Activated CD8-positive, alpha-beta T cell treated with anti-CD3 and anti-CD28 coated beads for 36 hours (primary cell): ENCODE measurements around the gene TBL3. TPM values are rescaled to one million over a fixed set of nuclear protein-coding genes. Genes with fewer than 3 reads are reported as not detected.
"Not testable (repeated sequence)": the region's sequence is repeated elsewhere in the genome, so short reads cannot be mapped to it uniquely, and the experiment has no call there.

ENCODE experiments used
- ATAC-seq: fragments of 200-7000 bp; cut with Tn5 transposase; one replicate; pipeline ENCODE4 v1.10.0; 2021; ENCODE audit warnings: mild to moderate bottlenecking, moderate library complexity
- CTCF ChIA-PET: fragments of 350-600 bp; sonication (Branson Sonifier 250); formaldehyde crosslinking; loops from one replicate; lab custom pipeline; 2021; ENCODE audit warnings: antibody characterized with exemption; lab: Charles Lee
- POLR2A ChIA-PET: fragments of 350-600 bp; sonication (Branson Sonifier 250); formaldehyde crosslinking; loops from one replicate; lab custom pipeline; 2021; ENCODE audit warnings: antibody characterized with exemption; lab: Charles Lee
- DNase-seq: peaks from one replicate; pipeline ENCODE4 v3.0.0-alpha.2; 2020
- H3K27ac Mint-ChIP-seq: one replicate; pipeline ENCODE4 v1.8.0; 2021; ENCODE audit warnings: mild to moderate bottlenecking, mixed read lengths
- H3K27me3 Mint-ChIP-seq: one replicate; pipeline ENCODE4 v1.8.0; 2021; ENCODE audit warnings: mixed read lengths
- H3K36me3 Mint-ChIP-seq: one replicate; pipeline ENCODE4 v1.8.0; 2021; ENCODE audit warnings: low read depth, mixed read lengths
- H3K4me1 Mint-ChIP-seq: one replicate; pipeline ENCODE4 v1.8.0; 2021; ENCODE audit warnings: low read depth, mixed read lengths
- H3K4me3 Mint-ChIP-seq: one replicate; pipeline ENCODE4 v1.8.0; 2021; ENCODE audit warnings: mild to moderate bottlenecking, moderate library complexity, mixed read lengths
- H3K9me3 Mint-ChIP-seq: one replicate; pipeline ENCODE4 v1.8.0; 2021; ENCODE audit warnings: mixed read lengths
- intact Hi-C: fragments of 100-400 bp; cut with micrococcal nuclease; formaldehyde crosslinking; loops from one replicate; pipeline ENCODE4 v1.10.0; 2022
- total RNA-seq, 2 experiments: library from RNA; stranded (reverse); gene quantifications; one replicate each; pipeline ENCODE4 v1.2.3, GENCODE V29; 2021
- TF ChIP-seq, protein P1 (sequence below): fragments of 200-600 bp; IDR thresholded peaks from one replicate; pipeline ENCODE4 v1.8.0; 2022; ENCODE audit warnings: antibody characterized with exemption, mild to moderate bottlenecking

The TBL3 gene
- total RNA-seq, 2 experiments from 2014 or later, result 54.4 to 56.0 TPM

DNA sequence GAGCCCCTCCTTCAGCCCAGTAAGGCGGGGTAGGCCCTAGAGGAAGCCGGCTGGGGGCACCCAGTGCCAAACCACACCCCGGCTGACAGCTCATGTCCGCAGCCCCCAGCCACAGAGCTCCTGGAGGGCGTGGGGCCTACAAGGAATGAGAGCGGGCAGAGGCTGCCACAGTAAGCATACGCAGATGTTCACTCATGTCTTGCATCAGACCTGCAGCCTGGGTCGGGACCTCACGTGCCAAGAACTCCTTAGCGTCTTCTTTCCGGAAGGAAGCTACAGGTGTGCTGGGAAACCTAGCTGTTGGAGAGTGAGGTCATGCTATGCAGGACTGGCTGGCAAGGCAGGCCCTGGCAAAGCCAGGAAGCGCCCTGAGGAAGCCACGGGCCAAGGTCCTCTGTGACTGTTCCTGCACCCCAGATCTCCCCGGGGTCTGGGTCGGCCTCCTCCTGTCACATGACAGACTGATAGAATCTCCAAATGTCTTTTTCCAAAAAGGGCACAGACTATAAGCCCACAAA, 36.2 kb downstream of the TBL3 start:
- peak; percentile 11 for ATAC-seq
- intact Hi-C loops, result no loop called here
- Mint-ChIP-seq H3K9me3 (no peaks in the 10 kb centered on the region), H3K4me3 (peak overlapping the region; percentile 97), H3K4me1 (peaks cover 41% of the 10 kb centered on the region), H3K27ac (peak overlapping the region; percentile 91), H3K36me3 (peaks cover 35% of the 10 kb centered on the region), H3K27me3 (no peaks in the 10 kb centered on the region)
- POLR2A ChIA-PET, result interaction anchor here (0.9 to 2.8 kb wide), 12 partner anchors 10 to 151 kb away, joined by 3 to 16 read pairs (median 6); partner anchors contain the start of genes GFER, NOXO1, NPW and RPS2
- CTCF ChIA-PET, result interaction anchor here (0.9 to 2.2 kb wide), 5 partner anchors 9 to 147 kb away, joined by 3 to 8 read pairs (median 4); partner anchors contain the start of genes NTHL1 and TSC2
- DNase-seq, result peak; percentile 67
- TF ChIP-seq, protein P1, sequence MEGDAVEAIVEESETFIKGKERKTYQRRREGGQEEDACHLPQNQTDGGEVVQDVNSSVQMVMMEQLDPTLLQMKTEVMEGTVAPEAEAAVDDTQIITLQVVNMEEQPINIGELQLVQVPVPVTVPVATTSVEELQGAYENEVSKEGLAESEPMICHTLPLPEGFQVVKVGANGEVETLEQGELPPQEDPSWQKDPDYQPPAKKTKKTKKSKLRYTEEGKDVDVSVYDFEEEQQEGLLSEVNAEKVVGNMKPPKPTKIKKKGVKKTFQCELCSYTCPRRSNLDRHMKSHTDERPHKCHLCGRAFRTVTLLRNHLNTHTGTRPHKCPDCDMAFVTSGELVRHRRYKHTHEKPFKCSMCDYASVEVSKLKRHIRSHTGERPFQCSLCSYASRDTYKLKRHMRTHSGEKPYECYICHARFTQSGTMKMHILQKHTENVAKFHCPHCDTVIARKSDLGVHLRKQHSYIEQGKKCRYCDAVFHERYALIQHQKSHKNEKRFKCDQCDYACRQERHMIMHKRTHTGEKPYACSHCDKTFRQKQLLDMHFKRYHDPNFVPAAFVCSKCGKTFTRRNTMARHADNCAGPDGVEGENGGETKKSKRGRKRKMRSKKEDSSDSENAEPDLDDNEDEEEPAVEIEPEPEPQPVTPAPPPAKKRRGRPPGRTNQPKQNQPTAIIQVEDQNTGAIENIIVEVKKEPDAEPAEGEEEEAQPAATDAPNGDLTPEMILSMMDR, result no peak

DNA sequence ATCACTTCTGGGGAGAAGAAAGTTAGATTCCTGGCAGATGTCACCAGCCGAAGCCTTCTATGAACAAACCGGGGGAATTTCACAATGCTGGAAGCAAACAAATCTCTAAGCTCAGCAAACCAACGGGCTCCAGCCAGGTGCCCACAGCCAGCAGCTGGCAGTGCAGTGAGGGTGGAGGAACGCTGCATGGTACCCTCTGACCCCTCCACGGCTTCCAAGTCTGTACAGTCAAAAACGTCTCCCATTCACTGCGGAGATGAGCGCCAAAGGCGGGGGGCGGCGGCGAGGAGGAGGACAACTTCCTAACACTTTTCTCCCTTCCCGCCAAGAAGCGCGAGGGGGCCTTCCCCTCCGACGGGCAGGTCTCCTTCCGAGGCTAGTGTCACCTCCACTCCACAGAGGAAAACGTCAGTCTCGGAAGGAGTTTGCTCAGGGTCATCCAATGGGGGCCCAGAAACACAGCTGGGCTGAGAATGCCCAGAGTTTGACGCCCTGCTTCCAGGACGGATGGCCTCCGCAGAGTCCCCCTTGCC, 36.8 kb downstream of the TBL3 start:
- ChIA-PET POLR2A (interaction anchor here (0.6 to 2.8 kb wide), 17 partner anchors 10 to 151 kb away, joined by 3 to 16 read pairs (median 4); partner anchors contain the start of genes GFER, NOXO1, NPW and RPS2), CTCF (interaction anchor here (0.9 to 2.2 kb wide), 5 partner anchors 8 to 139 kb away, joined by 3 to 8 read pairs (median 3); partner anchors contain the start of genes NTHL1 and TSC2)
- Mint-ChIP-seq H3K9me3 (no peaks in the 10 kb centered on the region), H3K4me1 (peaks cover 41% of the 10 kb centered on the region), H3K27me3 (no peaks in the 10 kb centered on the region), H3K36me3 (peaks cover 35% of the 10 kb centered on the region), H3K27ac (peak overlapping the region; percentile 91), H3K4me3 (peak overlapping the region; percentile 97)
- intact Hi-C loops, result no loop called here
- TF ChIP-seq, protein P1, result no peak
- ATAC-seq (peak; percentile 7), DNase-seq (peak; percentile 66)

DNA sequence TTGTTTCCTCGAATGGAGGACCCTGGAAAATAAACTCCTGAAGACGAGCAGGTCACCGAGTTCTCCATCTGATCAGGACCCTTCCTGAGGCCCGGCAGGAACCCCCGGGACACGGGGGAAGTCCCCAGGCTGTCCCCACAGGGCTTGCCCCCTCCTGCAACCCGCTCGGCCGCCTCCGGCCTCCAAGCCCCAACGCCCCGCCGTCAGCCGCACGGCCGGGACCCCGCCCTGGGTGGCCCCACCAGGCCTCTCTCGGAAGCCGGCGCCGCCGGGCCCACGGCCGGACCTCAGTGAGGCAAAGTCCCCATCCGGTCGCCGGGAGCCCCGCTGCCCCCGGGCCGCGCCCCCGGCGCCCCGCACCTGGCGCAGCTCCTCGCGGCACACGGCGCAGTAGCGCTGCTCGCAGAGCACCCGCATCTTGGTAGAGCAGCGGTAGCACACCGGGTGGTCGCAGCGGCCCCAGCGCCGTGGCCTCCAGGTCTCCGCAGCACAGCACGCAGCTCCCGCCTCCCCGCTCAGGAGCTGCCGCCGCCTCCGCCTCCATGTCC, 37.4 kb downstream of the TBL3 start:
- Mint-ChIP-seq H3K4me1 (peaks cover 41% of the 10 kb centered on the region), H3K27ac (peak overlapping the region; percentile 91), H3K36me3 (peaks cover 35% of the 10 kb centered on the region), H3K27me3 (no peaks in the 10 kb centered on the region), H3K4me3 (peak overlapping the region; percentile 97), H3K9me3 (no peaks in the 10 kb centered on the region)
- intact Hi-C loops, result no loop called here
- DNase-seq (peak; percentile 28), ATAC-seq (peak; percentile 32)
- POLR2A ChIA-PET, result interaction anchor here (0.6 to 2.8 kb wide), 13 partner anchors 11 to 146 kb away, joined by 3 to 16 read pairs (median 6); partner anchors contain the start of genes GFER, NOXO1, NPW and RPS2
- TF ChIP-seq, protein P1, result no peak
- CTCF ChIA-PET, result interaction anchor here (1.0 to 2.2 kb wide), 4 partner anchors 13 to 138 kb away, joined by 3 to 8 read pairs (median 4); partner anchors contain the start of genes NTHL1 and TSC2

DNA sequence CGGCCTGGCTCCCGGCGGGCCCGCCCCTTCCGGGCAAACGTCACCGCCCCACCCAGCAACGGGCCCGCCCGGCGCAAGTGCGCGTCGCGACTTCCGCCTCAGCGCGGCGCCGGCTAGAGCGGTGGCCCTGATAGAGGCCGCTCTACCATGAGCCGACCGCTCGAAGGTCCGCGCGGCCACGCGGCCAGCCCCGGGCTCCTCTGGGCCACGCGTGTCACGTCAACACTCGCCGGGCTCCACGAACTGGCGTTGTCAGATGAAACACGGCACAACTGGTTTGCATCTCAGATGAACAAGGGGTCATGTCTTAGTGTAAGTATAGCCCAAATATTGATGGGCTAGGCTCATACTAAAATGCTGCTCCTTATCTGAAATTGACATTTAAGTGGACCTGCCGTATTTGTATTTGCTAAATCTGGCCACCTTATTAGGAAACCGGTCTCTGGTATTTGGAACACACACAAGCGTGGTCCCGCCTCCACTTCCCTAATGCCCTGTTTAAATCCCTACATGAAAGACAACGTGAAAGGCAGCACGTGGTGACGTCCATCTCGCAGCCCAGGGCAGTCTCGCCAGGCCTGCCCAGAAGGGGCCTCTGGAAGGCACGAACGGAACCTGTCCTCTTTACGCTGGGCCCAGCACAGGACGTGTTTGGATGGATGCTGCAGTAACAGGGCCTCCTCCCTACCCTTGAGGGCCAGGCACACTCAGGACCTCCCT, 38.1 kb downstream of the TBL3 start, which contains the start of gene ZNF598:
ZNF598 (minus strand) TSS at position 31 of the 720 bp plus-strand sequence.
- H3K27ac Mint-ChIP-seq, result peak within 1 kb of the TSS; percentile 94
- peak within 1 kb of the TSS; percentile 97 for H3K4me3 Mint-ChIP-seq
- POLR2A ChIA-PET, result interaction anchor here (1.1 to 2.8 kb wide), 5 partner anchors 14 to 142 kb away, joined by 5 to 12 read pairs (median 8); partner anchors contain the start of genes RPS2 and TBL3
- ATAC-seq (peak; percentile 94), DNase-seq (peak; percentile 83)
- no peaks in the 10 kb centered on the region for H3K9me3 Mint-ChIP-seq
- H3K36me3 Mint-ChIP-seq, result peaks cover 34% of the 10 kb centered on the region
- H3K27me3 Mint-ChIP-seq, result no peaks in the 10 kb centered on the region
- H3K4me1 Mint-ChIP-seq, result peaks cover 39% of the 10 kb centered on the region
- intact Hi-C loops, result no loop called here
- TF ChIP-seq, protein P1, result no peak
- CTCF ChIA-PET, result interaction anchor here (2.2 kb wide), 1 partner anchor 131 kb away, joined by 8 read pairs; no protein-coding TSS in a partner anchor

DNA sequence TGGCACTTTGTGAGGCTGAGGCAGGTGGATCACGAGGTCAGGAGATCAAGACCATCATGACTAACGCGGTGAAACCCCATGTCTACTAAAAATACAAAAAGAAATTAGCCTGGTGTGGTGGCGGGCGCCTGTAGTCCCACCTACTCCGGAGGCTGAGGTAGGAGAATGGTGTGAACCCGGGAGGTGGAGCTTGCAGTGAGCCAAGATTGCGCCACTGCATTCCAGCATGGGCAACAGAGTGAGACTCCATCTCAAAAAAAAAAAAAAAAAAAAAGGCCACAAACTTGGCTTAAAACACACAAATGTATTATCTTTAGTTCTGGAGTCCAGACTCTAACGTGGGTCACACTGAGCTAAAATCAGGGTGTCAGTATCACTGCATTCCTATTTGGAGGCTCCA, 39.9 kb downstream of the TBL3 start:
- ChIA-PET CTCF (interaction anchor here (2.3 kb wide), 1 partner anchor 11 kb away, joined by 9 read pairs; no protein-coding TSS in a partner anchor), POLR2A (interaction anchor here (0.6 to 2.5 kb wide), 6 partner anchors 8 to 143 kb away, joined by 3 to 8 read pairs (median 4); partner anchors contain the start of genes NPW, RPS2 and TRAF7)
- H3K27ac Mint-ChIP-seq, intact Hi-C loops, DNase-seq, H3K9me3 Mint-ChIP-seq, H3K27me3 Mint-ChIP-seq, ATAC-seq: not testable (repeated sequence)
- H3K4me3 Mint-ChIP-seq, result peak overlapping the region; percentile 21
- peaks cover 25% of the 10 kb centered on the region for H3K36me3 Mint-ChIP-seq
- H3K4me1 Mint-ChIP-seq, result peaks cover 25% of the 10 kb centered on the region
